NCI-H1694 (cell line): ENCODE data around the gene BMP15.

Source experiments
- DNase-seq: peaks from one replicate; lab custom pipeline; 2025; lab: John Stamatoyannopoulos, UW

BMP15 gene

DNA sequence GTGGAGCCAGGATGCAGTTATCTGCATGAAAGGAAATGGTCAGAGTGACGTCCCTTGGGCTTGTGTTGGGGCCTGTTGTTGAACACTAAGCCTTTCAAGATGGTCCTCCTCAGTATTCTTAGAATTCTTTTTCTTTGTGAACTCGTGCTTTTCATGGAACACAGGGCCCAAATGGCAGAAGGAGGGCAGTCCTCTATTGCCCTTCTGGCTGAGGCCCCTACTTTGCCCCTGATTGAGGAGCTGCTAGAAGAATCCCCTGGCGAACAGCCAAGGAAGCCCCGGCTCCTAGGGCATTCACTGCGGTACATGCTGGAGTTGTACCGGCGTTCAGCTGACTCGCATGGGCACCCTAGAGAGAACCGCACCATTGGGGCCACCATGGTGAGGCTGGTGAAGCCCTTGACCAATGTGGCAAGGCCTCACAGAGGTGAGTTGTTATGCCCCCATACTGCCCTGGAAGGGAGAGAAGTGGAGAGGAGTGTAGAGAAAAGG lies at the start of gene BMP15:
Gene BMP15 (plus strand): TSS at position 51 of the 492 bp plus-strand sequence. CDS start 49 bp downstream, at position 100.
- DNase-seq = no peak

GRCh38 chrX:50863471-50863870 lies 47.1 kb upstream of the BMP15 start:
- DNase-seq = no peak

GRCh38 chrX:50865311-50865710 lies 45.2 kb upstream of the BMP15 start:
- DNase-seq = no peak

DNA sequence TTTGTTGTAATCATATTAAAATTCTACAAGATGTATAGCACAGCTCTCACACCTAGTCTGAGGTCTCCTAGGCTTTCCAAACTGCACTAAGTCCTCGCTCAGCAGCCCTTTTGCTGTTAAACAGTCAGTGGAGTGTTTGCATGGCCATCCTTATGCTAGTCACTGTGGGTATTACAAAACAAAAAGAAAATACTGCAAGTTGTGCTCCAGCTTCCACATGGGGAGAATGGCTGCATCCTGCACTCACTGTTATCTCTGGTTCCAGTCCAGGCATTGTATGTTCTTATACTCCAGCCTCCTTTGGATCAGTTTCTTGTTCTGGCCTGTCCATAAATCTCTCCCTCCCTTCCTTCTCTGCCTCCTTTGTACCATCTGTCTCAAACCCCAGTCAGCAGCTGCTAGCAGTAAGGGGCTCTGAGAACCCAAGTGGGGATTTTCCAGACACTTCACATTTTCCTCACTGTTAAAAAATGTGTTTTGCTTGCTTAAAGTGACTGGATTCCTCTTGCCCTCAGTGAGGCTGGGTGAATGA lies 38.5 kb upstream of the BMP15 start:
- DNase-seq = no peak

DNA sequence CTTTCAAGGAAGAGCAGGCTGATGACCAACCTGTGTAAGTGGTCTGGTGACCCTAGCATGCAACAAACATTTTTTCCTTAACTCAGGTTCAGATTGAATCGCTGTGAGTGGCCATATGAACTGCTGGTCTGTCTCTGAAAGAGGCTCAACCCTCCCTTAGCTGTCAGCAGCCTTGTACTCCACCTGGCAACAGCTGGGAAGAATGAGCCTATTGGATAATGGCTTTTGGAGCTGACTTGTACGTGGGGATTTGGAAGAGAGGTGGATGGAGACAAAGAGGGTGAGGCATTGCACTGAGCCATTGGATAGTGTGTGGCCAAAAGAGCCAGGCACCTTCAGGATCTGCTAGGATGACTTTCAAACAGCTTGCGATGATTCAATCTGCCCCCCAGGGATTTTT lies 35.7 kb upstream of the BMP15 start:
- DNase-seq = no peak

GRCh38 chrX:50876551-50876950 lies 34.0 kb upstream of the BMP15 start:
- DNase-seq = no peak

GRCh38 chrX:50877310-50877709 lies 33.2 kb upstream of the BMP15 start:
- DNase-seq = no peak

DNA sequence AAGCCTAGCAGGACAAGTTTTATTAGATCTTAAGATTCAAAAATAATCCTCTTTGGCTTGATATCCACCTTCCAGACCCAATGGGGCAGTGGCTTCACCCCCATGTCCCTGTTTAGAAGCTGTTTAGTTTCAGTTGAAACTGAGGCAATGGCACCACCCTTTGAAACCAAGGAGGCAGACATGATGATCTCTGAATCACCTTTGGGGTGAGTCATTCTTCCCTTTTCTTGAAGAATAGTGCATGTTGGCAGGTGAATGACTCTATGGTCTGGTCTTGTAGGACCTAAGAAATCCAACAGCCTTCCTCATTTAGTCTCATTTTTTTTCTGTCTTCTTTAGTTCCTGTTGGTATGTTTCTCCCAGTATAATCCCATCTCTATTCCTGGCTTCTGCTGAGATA lies 29.5 kb upstream of the BMP15 start:
- DNase-seq = no peak

- DNase-seq = no peak
These were observed 21.7 kb upstream of the BMP15 start for GRCh38 chrX:50888884-50889283.

DNA sequence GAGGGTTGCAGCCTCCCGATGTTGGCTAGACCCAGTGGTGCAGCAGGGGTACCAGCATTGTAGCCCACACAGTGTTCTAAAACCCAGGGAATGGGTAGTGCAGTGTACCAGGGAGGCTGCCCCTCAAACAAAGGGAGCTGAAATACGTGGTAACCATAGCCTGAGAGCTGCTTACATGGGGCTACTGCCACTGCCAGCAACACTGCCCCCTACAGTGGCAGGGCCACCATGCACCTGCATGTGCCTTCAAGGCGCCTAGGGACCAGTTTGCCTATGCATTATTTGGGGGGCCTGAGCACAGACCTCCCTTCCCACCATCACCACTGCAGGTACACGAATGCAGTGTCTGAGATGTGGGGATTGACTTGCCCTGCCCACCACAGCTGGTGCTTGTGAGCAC lies 21.0 kb upstream of the BMP15 start:
- no peak for DNase-seq

DNA sequence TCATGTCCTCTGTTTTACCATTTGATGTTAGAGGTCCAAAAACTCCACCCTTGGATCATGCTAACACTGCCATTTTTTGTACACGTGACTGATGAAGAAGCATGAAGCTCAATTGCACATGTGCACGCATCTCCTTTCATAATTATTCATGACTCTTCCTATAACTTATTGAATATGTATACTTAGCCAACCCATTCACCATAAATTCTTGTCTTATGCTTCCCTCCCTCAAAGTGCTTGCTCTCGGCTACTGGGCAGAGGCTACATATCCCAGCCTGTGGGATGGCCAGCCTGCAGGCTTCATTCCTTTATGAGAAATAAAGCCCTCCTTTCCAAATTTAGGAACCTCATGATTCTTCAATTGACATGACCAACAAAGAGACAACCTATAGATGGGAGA lies 17.5 kb upstream of the BMP15 start:
- DNase-seq = no peak

- DNase-seq = no peak
These were observed 17.1 kb upstream of the BMP15 start for GRCh38 chrX:50893466-50893865.

DNA sequence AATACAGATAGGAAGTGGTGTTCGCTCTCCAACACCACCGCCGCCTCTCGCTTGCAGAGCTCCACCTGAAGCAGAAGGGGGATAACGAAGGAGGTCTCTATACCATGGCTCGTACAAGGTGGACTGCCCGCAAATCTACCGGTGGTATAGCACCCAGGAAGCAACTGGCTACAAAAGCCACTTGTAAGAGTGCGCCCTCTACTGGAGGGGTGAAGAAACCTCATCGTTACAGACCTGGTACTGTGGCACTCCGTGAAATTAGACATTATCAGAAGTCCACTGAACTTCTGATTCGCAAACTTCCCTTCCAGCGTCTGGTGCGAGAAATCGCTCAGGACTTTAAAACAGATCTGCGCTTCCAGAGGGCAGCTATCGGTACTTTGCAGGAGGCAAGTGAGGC lies 5.2 kb upstream of the BMP15 start:
- DNase-seq = no peak

- no peak for DNase-seq
These were observed 3.0 kb downstream of the BMP15 start for GRCh38 chrX:50913520-50913919.

GRCh38 chrX:50920132-50920531 lies 9.6 kb downstream of the BMP15 start:
- DNase-seq = no peak

DNA sequence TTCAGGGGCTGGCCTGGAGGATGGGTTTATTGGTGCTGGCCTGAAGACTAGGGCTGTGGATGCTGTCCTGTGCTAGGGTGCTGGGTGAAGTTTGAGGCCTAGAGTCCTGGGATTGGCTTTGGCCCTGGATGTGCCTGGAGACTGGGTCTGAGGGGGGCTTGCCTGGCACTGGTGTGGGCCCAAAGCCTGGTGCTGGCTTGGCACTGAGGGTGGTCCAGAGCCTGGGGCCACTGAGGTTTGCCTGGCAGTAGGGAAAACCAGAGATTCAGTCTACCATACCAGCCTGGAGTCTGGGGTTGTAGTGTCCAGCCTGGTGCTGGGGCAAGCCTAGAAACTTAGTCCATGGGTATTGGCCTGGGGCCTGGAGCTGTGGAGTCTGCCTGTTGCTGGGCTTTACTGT lies 16.6 kb downstream of the BMP15 start:
- no peak for DNase-seq

DNA sequence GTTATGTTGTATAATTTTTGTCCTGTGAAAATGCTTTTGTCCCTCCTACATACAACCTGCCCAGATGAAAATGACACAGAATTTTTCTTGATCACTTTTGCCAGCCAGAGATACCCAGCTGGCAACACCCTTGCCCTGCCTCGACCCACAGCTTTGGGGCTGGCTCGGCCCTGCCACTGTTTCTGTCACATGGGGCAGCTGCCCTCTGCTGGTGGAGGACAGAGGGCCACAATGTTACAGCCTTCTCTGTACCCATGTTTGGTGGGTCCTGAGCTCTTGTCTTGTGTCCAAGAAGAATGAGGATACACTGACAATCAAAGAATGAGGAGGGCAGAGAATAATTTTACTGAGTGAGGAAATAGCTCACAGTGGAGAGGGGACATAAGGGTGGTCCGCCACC lies 31.1 kb downstream of the BMP15 start:
- no peak for DNase-seq

GRCh38 chrX:50942471-50942870 lies 31.9 kb downstream of the BMP15 start:
- no peak for DNase-seq

DNA sequence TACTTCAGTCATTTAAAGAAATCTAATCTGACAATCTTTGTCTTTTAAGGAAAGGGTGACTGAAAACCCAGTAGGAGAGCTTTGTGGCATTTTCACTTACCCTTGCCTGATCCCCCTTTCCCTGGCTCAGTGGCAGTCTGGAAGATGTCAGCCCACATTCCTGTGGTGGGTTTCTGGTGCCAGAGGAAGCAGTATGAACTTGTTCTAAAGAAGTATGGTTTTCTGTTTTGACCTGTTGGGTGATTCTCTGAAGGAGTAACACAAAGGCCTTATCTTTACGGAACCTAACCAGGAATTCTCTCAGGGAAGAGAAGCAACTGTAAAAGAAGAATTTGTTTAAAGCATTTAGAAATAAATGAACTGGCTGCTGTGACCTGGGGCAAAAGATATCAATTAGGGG lies 41.9 kb downstream of the BMP15 start:
- no peak for DNase-seq

- no peak for DNase-seq
These were observed 43.3 kb downstream of the BMP15 start for GRCh38 chrX:50953832-50954231.

DNA sequence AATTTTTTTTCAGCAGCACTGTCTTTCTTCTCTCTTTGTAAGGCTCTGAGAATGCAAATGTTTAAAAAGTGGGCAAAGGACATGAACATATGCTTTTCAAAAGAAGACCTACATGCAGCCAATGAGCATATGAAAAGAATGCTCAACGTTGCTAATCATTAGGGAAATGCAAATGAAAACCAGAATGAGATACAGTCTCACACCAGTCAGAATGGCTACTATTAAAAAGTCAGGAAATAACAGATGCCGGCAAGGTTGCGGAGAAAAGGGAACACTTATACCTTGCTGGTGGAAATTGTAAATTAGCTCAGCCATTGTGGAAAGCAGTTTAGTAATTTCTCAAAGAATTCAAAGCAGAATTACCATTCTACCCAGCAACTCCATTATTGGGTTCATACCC lies 51.6 kb downstream of the BMP15 start:
- no peak for DNase-seq

GRCh38 chrX:50963842-50964241 lies 53.3 kb downstream of the BMP15 start:
- DNase-seq = no peak
